ENCODE results near the gene GRID1. TPM values are rescaled to one million over a fixed set of nuclear protein-coding genes. Genes with fewer than 3 reads are reported as not detected.

The GRID1 gene
- total RNA-seq, 1 experiment from 2014 or later: 0.37 TPM

GRCh38 chr10:86390337-86391120 lies 23.9 kb upstream of the GRID1 start (continued):
- TF ChIP-seq USF1 (CRISPR knock-in tag; IDR thresholded peaks at IDR 0.05) (no peak), ZNF671 (CRISPR knock-in tag; IDR thresholded peaks at IDR 0.05) (no peak), ZNF232 (CRISPR knock-in tag; IDR thresholded peaks at IDR 0.05) (no peak)
- TF ChIP-seq, protein P1, sequence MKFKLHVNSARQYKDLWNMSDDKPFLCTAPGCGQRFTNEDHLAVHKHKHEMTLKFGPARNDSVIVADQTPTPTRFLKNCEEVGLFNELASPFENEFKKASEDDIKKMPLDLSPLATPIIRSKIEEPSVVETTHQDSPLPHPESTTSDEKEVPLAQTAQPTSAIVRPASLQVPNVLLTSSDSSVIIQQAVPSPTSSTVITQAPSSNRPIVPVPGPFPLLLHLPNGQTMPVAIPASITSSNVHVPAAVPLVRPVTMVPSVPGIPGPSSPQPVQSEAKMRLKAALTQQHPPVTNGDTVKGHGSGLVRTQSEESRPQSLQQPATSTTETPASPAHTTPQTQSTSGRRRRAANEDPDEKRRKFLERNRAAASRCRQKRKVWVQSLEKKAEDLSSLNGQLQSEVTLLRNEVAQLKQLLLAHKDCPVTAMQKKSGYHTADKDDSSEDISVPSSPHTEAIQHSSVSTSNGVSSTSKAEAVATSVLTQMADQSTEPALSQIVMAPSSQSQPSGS (CRISPR knock-in tag; IDR thresholded peaks at IDR 0.05; ENCODE audit: borderline replicate concordance, low read depth): no peak

DNA sequence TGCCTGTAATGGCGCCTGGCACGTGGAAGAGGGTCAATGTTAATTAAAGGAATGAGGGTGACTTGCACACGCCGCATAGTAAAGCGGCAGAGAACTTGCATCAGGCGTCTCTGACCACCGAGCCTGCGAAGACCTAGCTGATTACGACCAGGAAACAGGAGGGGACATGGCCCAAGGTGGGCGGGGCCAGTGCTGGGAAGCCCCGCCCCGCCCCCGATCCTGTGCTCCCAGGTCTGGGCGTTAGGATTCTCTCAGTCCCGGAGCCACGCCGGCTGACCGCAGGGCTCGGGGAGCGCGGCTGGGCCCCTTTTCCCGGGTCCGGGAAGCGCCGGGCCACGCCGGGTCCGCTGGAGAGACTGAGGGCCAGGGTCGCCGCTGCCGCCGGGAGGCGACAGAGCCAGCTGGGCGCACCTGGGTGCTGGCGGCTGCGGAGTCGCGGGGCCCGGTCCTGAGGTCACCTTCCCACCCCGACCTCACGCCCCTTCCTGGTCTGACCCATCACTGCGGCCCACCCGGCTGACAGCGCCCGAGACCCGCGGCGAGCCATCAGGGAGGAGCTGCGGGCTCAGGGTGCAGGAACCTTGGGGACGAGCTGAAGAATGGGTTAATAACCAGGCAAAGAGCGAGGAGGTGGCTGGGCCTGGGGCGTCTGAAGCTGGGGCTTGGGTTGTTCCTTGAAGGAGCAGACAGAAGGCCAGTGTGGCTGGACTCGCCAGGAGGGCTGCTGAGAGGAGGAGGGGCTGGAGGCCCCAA lies 23.0 kb upstream of the GRID1 start:
- Mint-ChIP-seq H3K27me3 (ENCODE audit: low read depth) (peaks cover 52% of the 10 kb centered on the region), H3K36me3 (no peaks in the 10 kb centered on the region), H3K27ac (peak overlapping the region; percentile 60; the same call in 1 of the 2 replicates), H3K4me3 (peak overlapping the region; percentile 72), H3K9me3 (no peaks in the 10 kb centered on the region), H3K4me1 (peaks cover 24% of the 10 kb centered on the region)
- ATAC-seq (peak; percentile 96), DNase-seq (ENCODE audit: low spot score) (peak; percentile 93)
- CTCF ChIA-PET: interaction anchor here (0.5 to 5.5 kb wide), 14 partner anchors 11 to 293 kb away, joined by 3 to 48 read pairs (median 4); partner anchors contain the start of gene GRID1
- POLR2A ChIA-PET: interaction anchor here (0.6 to 2.4 kb wide), 9 partner anchors 11 to 1473 kb away, joined by 3 to 20 read pairs (median 5); partner anchors contain the start of genes GRID1 and WAPL
- TF ChIP-seq NR2C2 (CRISPR knock-in tag; IDR thresholded peaks at IDR 0.05) (no peak), TEAD1 (CRISPR knock-in tag; IDR thresholded peaks at IDR 0.05) (peak; percentile 18; the same call in 1 of the 2 replicates), ZNF121 (CRISPR knock-in tag; IDR thresholded peaks at IDR 0.05) (peak; percentile 39; the same call in 1 of the 2 replicates), ZMAT4 (CRISPR knock-in tag; IDR thresholded peaks at IDR 0.05) (no peak), RORB (CRISPR knock-in tag; IDR thresholded peaks at IDR 0.05) (no peak), FOXK1 (CRISPR knock-in tag; IDR thresholded peaks at IDR 0.05) (0 out of 2 replicates have a peak, but pooled peaks have one; percentile 27), MYBL2 (CRISPR knock-in tag; IDR thresholded peaks at IDR 0.05) (0 out of 2 replicates have a peak, but pooled peaks have one; percentile 58), GABPB1 (CRISPR knock-in tag; IDR thresholded peaks at IDR 0.05) (no peak), NFE2L1 (CRISPR knock-in tag; IDR thresholded peaks at IDR 0.05) (peak; percentile 65; the same call in 1 of the 2 replicates), PRRX2 (CRISPR knock-in tag; IDR thresholded peaks at IDR 0.05) (0 out of 2 replicates have a peak, but pooled peaks have one; percentile 29), ZBTB21 (CRISPR knock-in tag; IDR thresholded peaks at IDR 0.05; ENCODE audit: borderline replicate concordance) (0 out of 2 replicates have a peak, but pooled peaks have one; percentile 13), SMAD4 (CRISPR knock-in tag; IDR thresholded peaks at IDR 0.05) (0 out of 2 replicates have a peak, but pooled peaks have one; percentile 76), USF1 (CRISPR knock-in tag; IDR thresholded peaks at IDR 0.05) (peak; percentile 26; the same call in 1 of the 2 replicates), HMGXB4 (CRISPR knock-in tag; IDR thresholded peaks at IDR 0.05) (peak; percentile 61; the same call in 1 of the 2 replicates), CBFB (CRISPR knock-in tag; IDR thresholded peaks at IDR 0.05; ENCODE audit: low read depth) (peak; percentile 18; the same call in 1 of the 2 replicates), ZNF671 (CRISPR knock-in tag; IDR thresholded peaks at IDR 0.05) (no peak)
- TF ChIP-seq, protein P2, sequence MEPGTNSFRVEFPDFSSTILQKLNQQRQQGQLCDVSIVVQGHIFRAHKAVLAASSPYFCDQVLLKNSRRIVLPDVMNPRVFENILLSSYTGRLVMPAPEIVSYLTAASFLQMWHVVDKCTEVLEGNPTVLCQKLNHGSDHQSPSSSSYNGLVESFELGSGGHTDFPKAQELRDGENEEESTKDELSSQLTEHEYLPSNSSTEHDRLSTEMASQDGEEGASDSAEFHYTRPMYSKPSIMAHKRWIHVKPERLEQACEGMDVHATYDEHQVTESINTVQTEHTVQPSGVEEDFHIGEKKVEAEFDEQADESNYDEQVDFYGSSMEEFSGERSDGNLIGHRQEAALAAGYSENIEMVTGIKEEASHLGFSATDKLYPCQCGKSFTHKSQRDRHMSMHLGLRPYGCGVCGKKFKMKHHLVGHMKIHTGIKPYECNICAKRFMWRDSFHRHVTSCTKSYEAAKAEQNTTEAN (CRISPR knock-in tag; IDR thresholded peaks at IDR 0.05): peak; percentile 76; the same call in 1 of the 2 replicates
- TF ChIP-seq, protein P3, sequence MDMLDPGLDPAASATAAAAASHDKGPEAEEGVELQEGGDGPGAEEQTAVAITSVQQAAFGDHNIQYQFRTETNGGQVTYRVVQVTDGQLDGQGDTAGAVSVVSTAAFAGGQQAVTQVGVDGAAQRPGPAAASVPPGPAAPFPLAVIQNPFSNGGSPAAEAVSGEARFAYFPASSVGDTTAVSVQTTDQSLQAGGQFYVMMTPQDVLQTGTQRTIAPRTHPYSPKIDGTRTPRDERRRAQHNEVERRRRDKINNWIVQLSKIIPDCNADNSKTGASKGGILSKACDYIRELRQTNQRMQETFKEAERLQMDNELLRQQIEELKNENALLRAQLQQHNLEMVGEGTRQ (CRISPR knock-in tag; IDR thresholded peaks at IDR 0.05): peak; percentile 15; the same call in 1 of the 2 replicates
- TF ChIP-seq, protein P4, sequence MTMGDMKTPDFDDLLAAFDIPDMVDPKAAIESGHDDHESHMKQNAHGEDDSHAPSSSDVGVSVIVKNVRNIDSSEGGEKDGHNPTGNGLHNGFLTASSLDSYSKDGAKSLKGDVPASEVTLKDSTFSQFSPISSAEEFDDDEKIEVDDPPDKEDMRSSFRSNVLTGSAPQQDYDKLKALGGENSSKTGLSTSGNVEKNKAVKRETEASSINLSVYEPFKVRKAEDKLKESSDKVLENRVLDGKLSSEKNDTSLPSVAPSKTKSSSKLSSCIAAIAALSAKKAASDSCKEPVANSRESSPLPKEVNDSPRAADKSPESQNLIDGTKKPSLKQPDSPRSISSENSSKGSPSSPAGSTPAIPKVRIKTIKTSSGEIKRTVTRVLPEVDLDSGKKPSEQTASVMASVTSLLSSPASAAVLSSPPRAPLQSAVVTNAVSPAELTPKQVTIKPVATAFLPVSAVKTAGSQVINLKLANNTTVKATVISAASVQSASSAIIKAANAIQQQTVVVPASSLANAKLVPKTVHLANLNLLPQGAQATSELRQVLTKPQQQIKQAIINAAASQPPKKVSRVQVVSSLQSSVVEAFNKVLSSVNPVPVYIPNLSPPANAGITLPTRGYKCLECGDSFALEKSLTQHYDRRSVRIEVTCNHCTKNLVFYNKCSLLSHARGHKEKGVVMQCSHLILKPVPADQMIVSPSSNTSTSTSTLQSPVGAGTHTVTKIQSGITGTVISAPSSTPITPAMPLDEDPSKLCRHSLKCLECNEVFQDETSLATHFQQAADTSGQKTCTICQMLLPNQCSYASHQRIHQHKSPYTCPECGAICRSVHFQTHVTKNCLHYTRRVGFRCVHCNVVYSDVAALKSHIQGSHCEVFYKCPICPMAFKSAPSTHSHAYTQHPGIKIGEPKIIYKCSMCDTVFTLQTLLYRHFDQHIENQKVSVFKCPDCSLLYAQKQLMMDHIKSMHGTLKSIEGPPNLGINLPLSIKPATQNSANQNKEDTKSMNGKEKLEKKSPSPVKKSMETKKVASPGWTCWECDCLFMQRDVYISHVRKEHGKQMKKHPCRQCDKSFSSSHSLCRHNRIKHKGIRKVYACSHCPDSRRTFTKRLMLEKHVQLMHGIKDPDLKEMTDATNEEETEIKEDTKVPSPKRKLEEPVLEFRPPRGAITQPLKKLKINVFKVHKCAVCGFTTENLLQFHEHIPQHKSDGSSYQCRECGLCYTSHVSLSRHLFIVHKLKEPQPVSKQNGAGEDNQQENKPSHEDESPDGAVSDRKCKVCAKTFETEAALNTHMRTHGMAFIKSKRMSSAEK (CRISPR knock-in tag; IDR thresholded peaks at IDR 0.05; ENCODE audit: borderline replicate concordance): no peak

All from WTC11 (cell line).